ENCODE results near the gene ZSCAN12. TPM values are rescaled to one million over a fixed set of nuclear protein-coding genes. Genes with fewer than 3 reads are reported as not detected.
A peak's percentile ranks its signal among the peaks of the same experiment; 100 is the strongest.

Gene ZSCAN12
- total RNA-seq, 1 donor from 2014 or later = 3.7 TPM

DNA sequence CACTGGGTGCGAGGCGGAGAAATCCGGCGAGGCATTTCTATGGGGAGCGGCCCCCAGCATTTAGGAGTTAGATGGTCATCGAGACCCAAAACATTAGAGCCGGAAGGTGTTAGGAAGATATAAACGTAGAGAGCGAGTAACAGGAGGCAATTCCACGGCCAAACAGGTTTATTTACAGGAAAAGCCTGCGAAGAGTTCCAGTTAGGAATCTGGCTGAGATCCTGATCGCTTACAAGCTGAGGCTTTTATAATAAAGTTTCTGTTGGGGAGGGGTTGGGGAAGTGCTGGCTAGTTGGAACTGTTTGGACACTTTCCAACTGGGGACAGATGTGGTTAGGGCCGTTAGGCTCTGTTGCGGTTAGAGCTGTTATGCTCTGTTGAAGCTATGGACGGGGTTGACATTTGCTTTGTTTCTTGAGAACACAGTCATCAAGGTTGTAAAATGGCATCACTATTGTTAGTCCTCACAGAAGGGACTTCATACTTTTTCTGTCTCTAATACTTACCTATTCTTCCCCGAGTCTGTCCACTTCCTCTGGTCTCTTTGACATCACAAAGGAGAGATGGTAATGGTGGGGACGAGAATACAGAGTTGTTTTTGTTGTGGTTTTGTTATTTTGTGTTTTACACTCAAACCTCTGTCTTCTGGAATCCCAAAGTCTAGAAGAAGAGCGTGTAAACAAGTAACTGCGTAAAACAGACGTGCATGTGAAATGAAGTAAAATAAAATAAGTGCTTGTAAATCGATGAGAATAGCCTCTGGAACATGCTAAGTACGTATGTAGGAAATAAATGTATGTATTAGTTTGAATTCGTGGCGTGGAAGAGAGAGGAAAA lies 63.0 kb downstream of the ZSCAN12 start:
- no peak overlapping the region for H3K4me3 Mint-ChIP-seq (ENCODE audit: unreplicated experiment)
- no peak for DNase-seq (ENCODE audit: low spot score)

DNA sequence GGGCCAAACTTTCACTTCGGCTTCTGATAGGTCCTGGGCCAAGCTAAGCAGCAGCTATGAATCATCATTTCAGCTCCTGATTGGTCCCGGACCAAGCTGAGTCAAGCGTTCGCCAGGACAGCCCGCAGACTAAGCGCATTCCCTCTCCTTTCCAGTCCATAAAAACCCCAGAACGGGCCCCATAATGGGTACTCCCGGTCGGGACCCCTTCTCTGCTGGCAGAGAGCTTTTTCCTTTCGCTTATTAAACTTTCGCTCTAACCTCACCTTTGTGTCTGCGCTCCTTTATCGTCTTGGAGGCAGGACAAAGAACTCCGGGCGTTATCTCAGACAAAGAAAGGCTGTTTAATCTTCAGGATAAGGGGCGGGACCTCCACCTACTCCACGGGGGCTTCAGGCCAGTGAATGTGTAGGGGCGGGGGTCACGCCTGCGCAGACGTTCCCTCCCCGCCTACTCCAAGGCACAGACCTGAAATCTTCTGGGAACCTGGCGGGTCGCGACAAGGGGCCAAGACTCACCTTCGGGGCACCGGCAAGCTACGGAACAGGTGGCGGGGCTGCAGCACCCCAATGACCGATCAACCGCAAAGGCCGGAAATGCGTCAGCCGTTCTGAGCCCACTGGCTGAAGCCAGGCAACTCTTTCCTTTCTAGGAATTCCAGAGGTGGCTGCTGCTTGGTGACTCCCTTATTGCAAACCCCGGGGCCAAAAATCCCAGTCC lies 63.8 kb downstream of the ZSCAN12 start, which contains the start of gene ZSCAN31:
Gene ZSCAN31, minus strand, starts transcription at position 585 of the 720 bp plus-strand sequence. CDS start 6,465 bp downstream, outside the sequence.
- TF ChIP-seq, protein P1, sequence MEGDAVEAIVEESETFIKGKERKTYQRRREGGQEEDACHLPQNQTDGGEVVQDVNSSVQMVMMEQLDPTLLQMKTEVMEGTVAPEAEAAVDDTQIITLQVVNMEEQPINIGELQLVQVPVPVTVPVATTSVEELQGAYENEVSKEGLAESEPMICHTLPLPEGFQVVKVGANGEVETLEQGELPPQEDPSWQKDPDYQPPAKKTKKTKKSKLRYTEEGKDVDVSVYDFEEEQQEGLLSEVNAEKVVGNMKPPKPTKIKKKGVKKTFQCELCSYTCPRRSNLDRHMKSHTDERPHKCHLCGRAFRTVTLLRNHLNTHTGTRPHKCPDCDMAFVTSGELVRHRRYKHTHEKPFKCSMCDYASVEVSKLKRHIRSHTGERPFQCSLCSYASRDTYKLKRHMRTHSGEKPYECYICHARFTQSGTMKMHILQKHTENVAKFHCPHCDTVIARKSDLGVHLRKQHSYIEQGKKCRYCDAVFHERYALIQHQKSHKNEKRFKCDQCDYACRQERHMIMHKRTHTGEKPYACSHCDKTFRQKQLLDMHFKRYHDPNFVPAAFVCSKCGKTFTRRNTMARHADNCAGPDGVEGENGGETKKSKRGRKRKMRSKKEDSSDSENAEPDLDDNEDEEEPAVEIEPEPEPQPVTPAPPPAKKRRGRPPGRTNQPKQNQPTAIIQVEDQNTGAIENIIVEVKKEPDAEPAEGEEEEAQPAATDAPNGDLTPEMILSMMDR (IDR thresholded peaks at IDR 0.05) = no peak
- peak; percentile 95 for DNase-seq (ENCODE audit: low spot score)
- Mint-ChIP-seq H3K9me3 (ENCODE audit: low read depth) (peaks cover 4% of the 10 kb centered on the region), H3K4me1 (ENCODE audit: low read depth) (peaks cover 3% of the 10 kb centered on the region), H3K27ac (ENCODE audit: unreplicated experiment) (no peak within 1 kb of the TSS), H3K27me3 (ENCODE audit: low read depth) (no peaks in the 10 kb centered on the region), H3K36me3 (ENCODE audit: low read depth) (no peaks in the 10 kb centered on the region), H3K4me3 (ENCODE audit: unreplicated experiment) (no peak within 1 kb of the TSS)

More for the DNA sequence above, 63.0 kb downstream of the ZSCAN12 start:
- Mint-ChIP-seq H3K27me3 (ENCODE audit: low read depth) (no peaks in the 10 kb centered on the region), H3K4me1 (ENCODE audit: low read depth) (peaks cover 3% of the 10 kb centered on the region), H3K27ac (ENCODE audit: unreplicated experiment) (no peak overlapping the region), H3K9me3 (ENCODE audit: low read depth) (peaks cover 4% of the 10 kb centered on the region), H3K36me3 (ENCODE audit: low read depth) (no peaks in the 10 kb centered on the region)
- TF ChIP-seq, protein P1 (IDR thresholded peaks at IDR 0.05) = no peak

DNA sequence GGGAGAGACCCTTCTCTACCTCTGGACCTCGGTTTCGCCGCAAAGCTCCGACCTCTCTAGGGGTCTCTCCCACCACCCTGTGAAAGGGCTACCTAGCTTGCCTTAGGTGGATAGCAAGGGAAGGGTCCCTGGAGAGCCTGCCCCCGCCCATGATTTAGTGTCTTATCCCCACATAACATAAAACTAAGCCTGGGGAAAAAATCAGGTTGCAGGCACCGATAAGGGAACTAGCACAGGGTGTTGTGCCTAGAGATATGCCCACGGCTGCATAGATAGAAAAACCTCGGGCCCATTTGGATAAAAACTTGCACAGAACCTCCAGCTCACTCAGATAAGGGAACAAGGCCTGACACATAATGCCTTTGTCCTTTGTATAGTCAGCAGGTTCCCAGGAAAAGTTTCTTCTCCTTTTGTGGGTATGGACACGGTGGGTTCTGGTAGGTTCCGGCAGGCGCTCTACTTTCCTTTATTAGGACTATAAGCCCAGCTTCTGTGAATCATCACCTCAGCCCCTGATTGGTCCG lies 64.4 kb downstream of the ZSCAN12 start:
- Mint-ChIP-seq H3K4me3 (ENCODE audit: unreplicated experiment) (no peak overlapping the region), H3K36me3 (ENCODE audit: low read depth) (no peaks in the 10 kb centered on the region), H3K4me1 (ENCODE audit: low read depth) (peaks cover 3% of the 10 kb centered on the region), H3K9me3 (ENCODE audit: low read depth) (peaks cover under 1% of the 10 kb centered on the region), H3K27me3 (ENCODE audit: low read depth) (no peaks in the 10 kb centered on the region), H3K27ac (ENCODE audit: unreplicated experiment) (no peak overlapping the region)
- TF ChIP-seq, protein P1 (IDR thresholded peaks at IDR 0.05) = no peak
- no peak for DNase-seq (ENCODE audit: low spot score)

DNA sequence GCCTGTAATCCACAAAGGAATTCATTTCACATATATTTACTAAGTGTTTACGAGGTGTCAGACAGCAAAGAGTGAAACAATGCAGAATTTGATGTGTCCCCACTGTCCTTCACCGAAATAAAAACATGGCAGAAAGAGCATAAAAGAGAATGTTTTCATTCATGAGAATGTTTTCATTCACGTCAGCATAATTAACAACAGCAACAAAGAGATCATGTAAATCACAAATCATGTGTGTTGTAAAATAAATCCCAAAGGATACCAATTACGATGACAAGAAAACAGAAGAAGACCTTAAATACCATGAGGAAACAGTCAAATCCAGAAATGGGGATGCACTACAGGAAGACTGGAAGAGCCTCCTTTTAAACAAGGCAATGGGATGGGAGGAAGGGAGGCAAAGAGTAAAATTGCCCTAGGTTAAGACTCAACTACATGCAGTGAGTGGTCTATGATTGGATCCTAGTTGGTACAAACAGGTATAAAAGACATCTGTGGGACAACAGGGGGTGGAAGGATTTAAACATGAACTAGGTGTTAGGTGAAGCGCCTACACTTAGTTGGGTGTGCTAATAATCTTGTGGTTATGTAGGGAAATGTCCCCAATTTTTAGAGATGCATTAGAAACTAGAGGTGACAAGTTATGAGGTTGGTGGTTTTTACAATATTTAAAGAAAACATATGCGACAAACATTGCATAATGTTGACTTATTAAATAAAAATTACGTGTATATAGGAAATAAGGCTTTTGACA lies 65.1 kb downstream of the ZSCAN12 start:
- Mint-ChIP-seq H3K27me3 (ENCODE audit: low read depth) (no peaks in the 10 kb centered on the region), H3K36me3 (ENCODE audit: low read depth) (no peaks in the 10 kb centered on the region), H3K4me3 (ENCODE audit: unreplicated experiment) (no peak overlapping the region), H3K4me1 (ENCODE audit: low read depth) (peaks cover 3% of the 10 kb centered on the region), H3K27ac (ENCODE audit: unreplicated experiment) (no peak overlapping the region), H3K9me3 (ENCODE audit: low read depth) (no peaks in the 10 kb centered on the region)
- TF ChIP-seq, protein P1 (IDR thresholded peaks at IDR 0.05) = no peak
- no peak for DNase-seq (ENCODE audit: low spot score)
